A549 (cell line): ENCODE results near the gene SUPT5H.

ENCODE experiments used
- BHLHE40 ChIP-seq: IDR thresholded peaks from 2 replicates; pipeline ENCODE4 v1.6.1; 2012; ENCODE audit warnings: low read depth, low read length, inconsistent platforms
- CEBPB ChIP-seq, 2 experiments: fragments of >200 bp in 1 of 2; sonication (Bioruptor Twin) in 1 of 2; formaldehyde crosslinking in 1 of 2; IDR thresholded peaks; 2 replicates each; pipeline ENCODE4 v1.6.1; 2012 to 2016
- CHD2 ChIP-seq: fragments of 150-350 bp; IDR thresholded peaks from 2 replicates; pipeline ENCODE4 v1.6.1; 2014; ENCODE audit warnings: low read length; ENCODE audit not compliant: partially characterized antibody
- CHD4 ChIP-seq: fragments of 200-600 bp; sonication (generic); IDR thresholded peaks from 2 replicates; pipeline ENCODE4 v1.6.1; 2016; ENCODE audit warnings: antibody characterized with exemption, mild to moderate bottlenecking, borderline replicate concordance
- NPAS2 ChIP-seq: fragments of 250-450 bp; sonication (Bioruptor Pico); IDR thresholded peaks from 2 replicates; pipeline ENCODE4 v1.8.0; 2022; ENCODE audit warnings: mild to moderate bottlenecking, moderate library complexity, borderline replicate concordance
- POLR2A ChIP-seq: IDR thresholded peaks from 2 replicates; pipeline ENCODE4 v1.6.1; 2012; ENCODE audit warnings: mild to moderate bottlenecking, low read length
- POLR2AphosphoS2 ChIP-seq: conservative IDR thresholded peaks from 2 replicates; pipeline ENCODE4 v1.6.1; 2012; ENCODE audit warnings: low read length, improper control_type of control experiment, inconsistent platforms
- RAD21 ChIP-seq, 2 experiments: fragments of >200 bp in 1 of 2; sonication (Bioruptor Twin) in 1 of 2; formaldehyde crosslinking in 1 of 2; IDR thresholded peaks in 1 of 2; conservative IDR thresholded peaks in 1 of 2; 2 replicates in 1 of 2; 3 replicates in 1 of 2; pipeline ENCODE4 v1.6.1; 2012 to 2018; ENCODE audit warnings: inconsistent platforms in 1 of 2
- SREBF2 ChIP-seq: fragments of 450-650 bp; IDR thresholded peaks from 2 replicates; pipeline ENCODE4 v1.6.1; 2014; ENCODE audit warnings: mild to moderate bottlenecking, moderate library complexity
- TF ChIP-seq, protein P1 (sequence below): IDR thresholded peaks from 2 replicates; pipeline ENCODE4 v1.6.1; 2012
- TF ChIP-seq, protein P2 (sequence below): fragments of >200 bp; sonication (Bioruptor Twin); formaldehyde crosslinking; IDR thresholded peaks from 3 replicates; pipeline ENCODE4 v1.5.1; 2016
- TF ChIP-seq, protein P3 (sequence below): IDR thresholded peaks from 2 replicates; pipeline ENCODE4 v1.6.1; 2012; ENCODE audit warnings: low read depth, borderline replicate concordance

DNA sequence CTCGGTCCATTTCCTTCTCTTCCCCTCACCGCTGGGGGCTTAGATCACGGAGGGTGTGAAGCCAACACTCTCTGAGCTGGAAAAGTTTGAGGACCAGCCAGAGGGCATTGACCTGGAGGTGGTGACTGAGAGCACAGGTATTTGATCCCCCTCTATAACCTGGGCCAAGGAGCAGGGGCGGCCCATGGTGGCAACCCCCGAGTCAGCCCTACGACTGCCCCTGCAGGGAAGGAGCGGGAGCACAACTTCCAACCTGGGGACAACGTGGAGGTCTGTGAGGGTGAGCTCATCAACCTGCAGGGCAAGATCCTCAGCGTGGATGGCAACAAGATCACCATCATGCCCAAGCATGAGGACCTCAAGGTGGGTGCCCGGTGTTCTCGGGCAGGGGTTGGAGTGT lies 23.7 kb downstream of the SUPT5H start:
- TF ChIP-seq CHD4 (no peak), POLR2A (no peak), POLR2AphosphoS2 (no peak), RAD21 (conservative IDR thresholded peaks at IDR 0.05 in 1 of 2, IDR thresholded peaks at IDR 0.05 in 1 of 2) (no peak), CHD2 (no peak), BHLHE40 (no peak), SREBF2 (no peak), NPAS2 (CRISPR knock-in tag) (no peak), CEBPB (IDR thresholded peaks at IDR 0.05) (no peak)
- TF ChIP-seq, protein P1, sequence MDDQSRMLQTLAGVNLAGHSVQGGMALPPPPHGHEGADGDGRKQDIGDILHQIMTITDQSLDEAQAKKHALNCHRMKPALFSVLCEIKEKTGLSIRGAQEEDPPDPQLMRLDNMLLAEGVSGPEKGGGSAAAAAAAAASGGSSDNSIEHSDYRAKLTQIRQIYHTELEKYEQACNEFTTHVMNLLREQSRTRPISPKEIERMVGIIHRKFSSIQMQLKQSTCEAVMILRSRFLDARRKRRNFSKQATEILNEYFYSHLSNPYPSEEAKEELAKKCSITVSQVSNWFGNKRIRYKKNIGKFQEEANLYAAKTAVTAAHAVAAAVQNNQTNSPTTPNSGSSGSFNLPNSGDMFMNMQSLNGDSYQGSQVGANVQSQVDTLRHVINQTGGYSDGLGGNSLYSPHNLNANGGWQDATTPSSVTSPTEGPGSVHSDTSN, result no peak
- TF ChIP-seq, protein P2, sequence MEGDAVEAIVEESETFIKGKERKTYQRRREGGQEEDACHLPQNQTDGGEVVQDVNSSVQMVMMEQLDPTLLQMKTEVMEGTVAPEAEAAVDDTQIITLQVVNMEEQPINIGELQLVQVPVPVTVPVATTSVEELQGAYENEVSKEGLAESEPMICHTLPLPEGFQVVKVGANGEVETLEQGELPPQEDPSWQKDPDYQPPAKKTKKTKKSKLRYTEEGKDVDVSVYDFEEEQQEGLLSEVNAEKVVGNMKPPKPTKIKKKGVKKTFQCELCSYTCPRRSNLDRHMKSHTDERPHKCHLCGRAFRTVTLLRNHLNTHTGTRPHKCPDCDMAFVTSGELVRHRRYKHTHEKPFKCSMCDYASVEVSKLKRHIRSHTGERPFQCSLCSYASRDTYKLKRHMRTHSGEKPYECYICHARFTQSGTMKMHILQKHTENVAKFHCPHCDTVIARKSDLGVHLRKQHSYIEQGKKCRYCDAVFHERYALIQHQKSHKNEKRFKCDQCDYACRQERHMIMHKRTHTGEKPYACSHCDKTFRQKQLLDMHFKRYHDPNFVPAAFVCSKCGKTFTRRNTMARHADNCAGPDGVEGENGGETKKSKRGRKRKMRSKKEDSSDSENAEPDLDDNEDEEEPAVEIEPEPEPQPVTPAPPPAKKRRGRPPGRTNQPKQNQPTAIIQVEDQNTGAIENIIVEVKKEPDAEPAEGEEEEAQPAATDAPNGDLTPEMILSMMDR, result no peak
- TF ChIP-seq, protein P3, sequence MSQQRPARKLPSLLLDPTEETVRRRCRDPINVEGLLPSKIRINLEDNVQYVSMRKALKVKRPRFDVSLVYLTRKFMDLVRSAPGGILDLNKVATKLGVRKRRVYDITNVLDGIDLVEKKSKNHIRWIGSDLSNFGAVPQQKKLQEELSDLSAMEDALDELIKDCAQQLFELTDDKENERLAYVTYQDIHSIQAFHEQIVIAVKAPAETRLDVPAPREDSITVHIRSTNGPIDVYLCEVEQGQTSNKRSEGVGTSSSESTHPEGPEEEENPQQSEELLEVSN, result no peak
